Stimulated activated CD8-positive, alpha-beta memory T cell treated with anti-CD3 and anti-CD28 coated beads, Interleukin-2, amount 100 ng/mL, for 48 hours (primary cell): Measurements from ENCODE around the gene KCNG2.

Experiments
- DNase-seq, 2 donors: peaks; one replicate each; pipeline ENCODE4 v3.0.0-alpha.2; 2020; ENCODE audit warnings: low read depth in 2 of 2

The KCNG2 gene

GRCh38 chr18:79884963-79885728 is 87.4 kb downstream of the KCNG2 start:
- no peak for DNase-seq

- DNase-seq: no peak
Measured at GRCh38 chr18:79887181-79888000, 89.7 kb downstream of the KCNG2 start.

DNA sequence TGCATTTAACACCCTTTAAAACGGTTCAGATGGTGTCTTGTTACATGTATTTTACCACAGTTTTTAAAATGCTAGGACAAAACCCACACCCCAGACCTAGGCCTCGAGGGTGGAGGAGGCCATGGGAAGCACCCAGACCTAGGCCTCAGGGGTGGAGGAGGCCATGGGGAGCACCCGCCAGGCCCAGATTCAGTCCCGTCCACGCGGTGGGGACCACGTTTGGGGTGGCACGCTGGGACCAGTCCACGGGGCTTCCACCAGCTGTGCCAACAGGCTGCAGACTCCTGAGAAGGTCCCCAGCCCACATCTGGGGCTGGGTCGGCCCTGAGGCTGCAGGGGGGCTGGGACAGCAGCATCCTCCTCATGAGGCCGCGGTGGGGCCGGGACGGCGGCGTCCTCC is 90.3 kb downstream of the KCNG2 start:
- no peak for DNase-seq

- no peak for DNase-seq
Measured at GRCh38 chr18:79889569-79889968, 91.8 kb downstream of the KCNG2 start.

DNA sequence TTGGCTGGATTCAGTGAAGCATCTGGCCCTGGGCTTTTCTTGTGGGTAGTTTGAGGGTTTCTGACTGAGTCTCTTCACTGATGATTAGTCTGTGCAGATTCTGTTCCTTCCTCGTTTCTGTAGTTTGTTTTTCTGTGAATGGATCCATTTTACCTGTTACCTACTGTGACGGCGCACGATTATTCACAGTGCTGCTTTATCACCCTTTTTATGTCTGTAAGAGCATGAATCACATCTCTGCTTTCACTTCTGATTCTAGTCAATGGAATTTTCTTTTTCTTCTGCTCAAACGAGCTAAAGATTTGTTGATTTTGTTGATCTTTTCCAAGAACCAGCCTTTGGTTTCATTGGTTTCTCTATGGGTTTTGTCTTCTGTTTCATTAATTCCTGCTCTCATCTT is 92.9 kb downstream of the KCNG2 start:
- DNase-seq: no peak

GRCh38 chr18:79896738-79897137 is 99.0 kb downstream of the KCNG2 start:
- DNase-seq: no peak

DNA sequence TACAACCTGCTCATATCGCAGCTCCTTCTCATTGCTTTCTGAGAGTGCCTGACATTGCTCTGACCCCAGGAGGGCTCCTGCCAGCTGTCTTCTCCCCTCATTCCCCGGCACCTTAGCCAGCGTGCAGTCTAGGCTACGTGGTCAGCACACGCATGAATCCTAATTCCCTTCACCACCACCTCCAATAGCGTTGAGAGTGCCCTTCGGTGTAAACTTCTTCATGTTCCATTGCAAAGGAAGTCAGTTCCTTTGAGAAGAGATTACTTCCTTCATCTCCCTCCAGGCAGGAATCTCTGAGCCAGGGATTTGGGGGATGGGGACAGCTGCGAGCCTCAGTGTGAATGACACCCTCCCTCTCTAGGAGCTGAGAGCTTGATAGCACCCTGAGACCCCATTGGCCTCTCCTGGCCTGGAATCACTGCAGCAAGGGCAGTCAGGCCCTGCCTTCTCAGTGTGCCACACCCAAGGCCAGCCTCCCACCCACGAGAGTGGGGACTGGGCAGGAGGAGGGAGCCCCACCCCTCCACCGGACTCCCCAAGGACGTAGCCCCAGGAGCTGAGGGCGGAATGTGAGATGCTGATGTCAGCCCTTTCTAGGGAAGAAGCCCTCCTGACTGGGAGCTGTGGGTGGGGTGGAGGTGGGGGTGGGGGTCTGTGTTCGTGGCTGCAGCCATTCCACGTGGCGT is 100.3 kb downstream of the KCNG2 start:
- no peak for DNase-seq

- no peak for DNase-seq
Measured at GRCh38 chr18:79898952-79899608, 101.3 kb downstream of the KCNG2 start.

- DNase-seq: no peak
Measured at GRCh38 chr18:79899609-79900445, 102.1 kb downstream of the KCNG2 start.

GRCh38 chr18:79900610-79901570 is 103.2 kb downstream of the KCNG2 start:
- DNase-seq: no peak

DNA sequence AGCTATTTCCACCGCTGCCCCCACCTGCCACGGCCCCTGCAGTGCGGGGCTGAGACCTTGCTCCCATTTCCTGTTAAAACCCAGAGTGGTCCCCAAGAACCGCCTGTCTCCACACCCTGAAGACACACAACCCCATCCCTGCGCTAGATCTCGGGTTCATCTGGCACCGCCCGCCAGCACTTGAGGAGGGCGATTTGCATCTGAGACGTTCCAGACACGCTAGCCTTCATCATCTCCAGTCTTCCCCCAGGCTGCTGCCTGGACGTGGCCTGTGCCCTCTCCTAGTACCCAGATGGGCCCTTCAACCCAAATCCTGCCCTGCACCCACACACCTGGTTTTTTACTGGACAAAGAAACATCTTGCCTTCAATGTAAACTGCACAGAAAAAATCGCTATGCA is 103.9 kb downstream of the KCNG2 start:
- no peak for DNase-seq

- no peak for DNase-seq
Measured at GRCh38 chr18:79902075-79902474, 104.3 kb downstream of the KCNG2 start.

DNA sequence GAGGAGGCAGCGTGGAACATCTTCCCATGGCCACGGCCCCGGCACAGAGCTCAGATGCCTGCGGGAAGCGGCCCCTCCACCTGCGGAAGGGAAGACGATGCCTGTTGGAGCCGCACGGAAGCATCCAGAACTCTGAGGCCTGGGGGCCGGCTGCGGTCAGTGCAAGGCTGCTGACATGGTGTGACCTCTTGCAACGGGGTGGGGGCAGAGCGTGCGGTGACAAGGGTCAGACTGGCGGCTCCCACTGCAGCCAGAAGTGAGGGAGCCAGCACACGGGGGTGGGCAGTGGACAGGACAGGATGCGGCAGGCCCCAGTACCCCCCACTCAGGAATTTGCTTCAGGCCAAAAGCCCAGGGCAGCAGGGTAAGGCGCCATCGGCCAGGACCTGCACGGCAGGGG is 104.9 kb downstream of the KCNG2 start:
- no peak for DNase-seq

- DNase-seq: no peak
Measured at GRCh38 chr18:79903071-79903635, 105.4 kb downstream of the KCNG2 start.

DNA sequence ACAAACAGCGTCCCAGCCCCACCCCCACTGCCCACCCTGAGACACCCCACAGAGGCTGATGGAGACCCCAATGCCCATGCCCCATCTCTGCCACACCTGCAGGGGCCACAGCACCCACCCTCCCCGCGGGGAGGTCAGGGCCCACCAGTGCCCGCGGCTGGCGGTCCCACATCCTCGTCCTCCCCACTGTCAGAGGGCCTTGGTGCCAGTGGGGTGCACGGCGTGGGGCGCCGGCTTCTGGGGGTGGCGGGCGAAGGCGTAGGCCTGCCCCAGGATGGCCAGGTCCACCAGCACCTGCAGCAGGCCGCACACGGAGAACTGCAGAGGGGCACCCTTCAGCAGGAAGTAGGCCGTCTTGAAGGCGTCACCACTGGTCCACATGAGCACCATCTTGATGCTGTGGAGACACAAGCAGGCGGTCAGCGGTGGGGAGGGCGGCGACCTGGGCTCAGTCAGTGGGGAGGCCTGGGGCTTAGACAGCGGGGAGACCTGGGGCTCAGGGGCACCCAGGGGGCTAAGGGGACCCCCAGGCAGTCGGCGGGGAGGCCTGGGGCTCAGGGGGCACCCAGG is 106.1 kb downstream of the KCNG2 start:
- no peak for DNase-seq

GRCh38 chr18:79904357-79905147 is 106.8 kb downstream of the KCNG2 start:
- DNase-seq: no peak

GRCh38 chr18:79905389-79905911 is 107.7 kb downstream of the KCNG2 start:
- no peak for DNase-seq

DNA sequence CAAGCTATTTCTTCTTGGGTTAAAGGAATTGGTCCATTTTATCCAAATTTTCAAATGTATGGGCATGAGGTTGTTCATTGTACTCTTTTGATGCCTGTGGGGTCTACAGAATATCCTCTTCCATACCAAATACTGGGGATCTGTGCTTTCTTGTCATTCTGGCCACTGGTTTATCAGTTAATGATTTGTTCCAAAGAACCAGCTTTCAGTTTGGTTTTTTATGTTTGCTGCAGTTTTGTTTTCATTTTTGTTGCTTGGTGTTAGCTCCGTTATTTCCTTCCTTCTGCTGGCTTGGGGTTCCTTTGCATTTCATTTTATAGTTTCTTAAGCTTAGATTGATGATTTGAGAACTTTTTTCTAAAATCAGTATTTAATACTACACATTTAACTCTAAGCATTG is 108.3 kb downstream of the KCNG2 start:
- DNase-seq: no peak
